Measurements from ENCODE around the gene MTCL1.

- TF ChIP-seq POLR2A (IDR thresholded peaks at IDR 0.05) (no peak), CTCF (IDR thresholded peaks at IDR 0.05) (no peak)
These were observed 119.5 kb downstream of the MTCL1 start for GRCh38 chr18:8824846-8825245.
